EH (cell line): ENCODE measurements around the gene TMEM125.

Source experiments
- DNase-seq: peaks from one replicate; pipeline ENCODE4 v3.0.0-alpha.2; 2015; ENCODE audit warnings: low read depth

The TMEM125 gene

GRCh38 chr1:43312212-43312623 lies 42.4 kb downstream of the TMEM125 start:
- DNase-seq = no peak

GRCh38 chr1:43312663-43313515 lies 43.1 kb downstream of the TMEM125 start:
- no peak for DNase-seq

GRCh38 chr1:43313771-43314170 lies 44.0 kb downstream of the TMEM125 start:
- DNase-seq = no peak

GRCh38 chr1:43314233-43314632 lies 44.5 kb downstream of the TMEM125 start:
- DNase-seq = no peak

- no peak for DNase-seq
Observed at GRCh38 chr1:43315481-43315880, 45.7 kb downstream of the TMEM125 start.

- peak; percentile 13 for DNase-seq
Observed at GRCh38 chr1:43315963-43316737, 46.4 kb downstream of the TMEM125 start.

- no peak for DNase-seq
Observed at GRCh38 chr1:43316738-43317520, 47.1 kb downstream of the TMEM125 start.

GRCh38 chr1:43317817-43318471 lies 48.2 kb downstream of the TMEM125 start:
- peak; percentile 34 for DNase-seq

- DNase-seq = no peak
Observed at GRCh38 chr1:43318831-43319230, 49.0 kb downstream of the TMEM125 start.

GRCh38 chr1:43319288-43319687 lies 49.5 kb downstream of the TMEM125 start:
- no peak for DNase-seq

- DNase-seq = no peak
Observed at GRCh38 chr1:43319766-43320165, 50.0 kb downstream of the TMEM125 start.

- DNase-seq = no peak
Observed at GRCh38 chr1:43321331-43321891, 51.6 kb downstream of the TMEM125 start.

GRCh38 chr1:43322506-43322905 lies 52.7 kb downstream of the TMEM125 start:
- no peak for DNase-seq
